GM20000 (cell line): ENCODE data around the gene CCBE1.
"Not testable (repeated sequence)": the region's sequence is repeated elsewhere in the genome, so short reads cannot be mapped to it uniquely, and the experiment has no call there.

Source experiments
- DNase-seq: peaks from one replicate; pipeline ENCODE4 v3.0.0; 2012; ENCODE audit warnings: low spot score
- TF ChIP-seq, protein P1 (sequence below): IDR thresholded peaks from 2 replicates; pipeline ENCODE4 v1.5.1; 2012; ENCODE audit warnings: mild to moderate bottlenecking, control low read depth; ENCODE audit errors: extremely low read depth, missing control alignments

CCBE1 gene

DNA sequence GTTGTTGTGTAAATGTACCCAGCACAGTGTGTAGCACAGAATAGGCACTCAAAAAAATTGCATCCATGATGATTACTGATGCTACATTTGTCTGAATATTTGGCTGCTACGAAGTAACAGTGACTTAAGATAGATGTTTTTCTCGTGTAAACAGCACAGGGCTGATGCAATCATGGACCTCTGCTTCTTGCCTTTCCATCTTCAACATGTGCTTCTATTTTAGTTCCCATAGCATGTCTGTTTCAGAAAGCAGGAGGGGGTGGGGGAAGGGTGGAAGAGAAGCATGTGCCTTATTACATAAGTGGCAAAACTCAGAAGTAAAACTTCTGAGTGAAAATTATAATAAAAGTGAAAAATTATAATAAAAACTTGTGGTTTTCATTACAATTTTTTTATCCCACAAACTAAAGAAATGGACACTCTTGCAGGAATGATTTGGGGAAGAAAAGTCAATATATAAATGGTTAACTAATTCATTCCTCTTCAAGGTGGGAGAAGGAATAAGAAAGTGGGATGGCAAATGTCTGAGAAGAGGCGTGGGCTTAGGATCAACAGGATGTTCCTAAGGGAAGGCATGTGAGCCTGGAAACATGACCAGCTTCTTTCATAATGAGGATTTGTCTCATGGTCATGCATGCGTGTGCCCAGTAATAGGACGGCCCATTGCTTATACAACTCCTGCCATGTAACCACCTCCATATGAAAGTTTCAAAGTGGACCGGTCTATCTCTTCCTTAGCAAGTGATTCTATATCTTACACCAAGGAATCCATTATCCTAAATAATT, 27.2 kb downstream of the CCBE1 start:
- no peak for DNase-seq
- TF ChIP-seq, protein P1, sequence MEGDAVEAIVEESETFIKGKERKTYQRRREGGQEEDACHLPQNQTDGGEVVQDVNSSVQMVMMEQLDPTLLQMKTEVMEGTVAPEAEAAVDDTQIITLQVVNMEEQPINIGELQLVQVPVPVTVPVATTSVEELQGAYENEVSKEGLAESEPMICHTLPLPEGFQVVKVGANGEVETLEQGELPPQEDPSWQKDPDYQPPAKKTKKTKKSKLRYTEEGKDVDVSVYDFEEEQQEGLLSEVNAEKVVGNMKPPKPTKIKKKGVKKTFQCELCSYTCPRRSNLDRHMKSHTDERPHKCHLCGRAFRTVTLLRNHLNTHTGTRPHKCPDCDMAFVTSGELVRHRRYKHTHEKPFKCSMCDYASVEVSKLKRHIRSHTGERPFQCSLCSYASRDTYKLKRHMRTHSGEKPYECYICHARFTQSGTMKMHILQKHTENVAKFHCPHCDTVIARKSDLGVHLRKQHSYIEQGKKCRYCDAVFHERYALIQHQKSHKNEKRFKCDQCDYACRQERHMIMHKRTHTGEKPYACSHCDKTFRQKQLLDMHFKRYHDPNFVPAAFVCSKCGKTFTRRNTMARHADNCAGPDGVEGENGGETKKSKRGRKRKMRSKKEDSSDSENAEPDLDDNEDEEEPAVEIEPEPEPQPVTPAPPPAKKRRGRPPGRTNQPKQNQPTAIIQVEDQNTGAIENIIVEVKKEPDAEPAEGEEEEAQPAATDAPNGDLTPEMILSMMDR, result no peak

DNA sequence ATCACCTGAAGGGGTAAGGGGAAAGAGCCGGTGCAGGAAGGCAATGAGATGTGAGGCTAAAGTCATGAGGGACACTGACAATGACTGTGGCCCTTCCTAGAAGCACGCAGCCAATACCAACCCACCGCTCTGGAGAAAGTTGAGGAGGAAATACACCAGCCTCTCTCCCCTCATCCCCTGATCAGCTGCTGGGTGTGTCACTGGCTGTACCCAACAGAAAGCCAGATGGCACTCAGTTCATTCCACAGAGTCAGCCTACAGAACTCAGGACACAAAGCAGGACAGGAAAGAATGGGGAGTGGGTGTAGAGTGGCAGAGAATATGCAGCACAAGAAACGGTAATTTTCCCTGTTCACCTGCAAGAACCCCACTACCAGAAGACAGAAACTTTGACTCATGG, 29.7 kb downstream of the CCBE1 start:
- TF ChIP-seq, protein P1, result no peak
- DNase-seq, result no peak

DNA sequence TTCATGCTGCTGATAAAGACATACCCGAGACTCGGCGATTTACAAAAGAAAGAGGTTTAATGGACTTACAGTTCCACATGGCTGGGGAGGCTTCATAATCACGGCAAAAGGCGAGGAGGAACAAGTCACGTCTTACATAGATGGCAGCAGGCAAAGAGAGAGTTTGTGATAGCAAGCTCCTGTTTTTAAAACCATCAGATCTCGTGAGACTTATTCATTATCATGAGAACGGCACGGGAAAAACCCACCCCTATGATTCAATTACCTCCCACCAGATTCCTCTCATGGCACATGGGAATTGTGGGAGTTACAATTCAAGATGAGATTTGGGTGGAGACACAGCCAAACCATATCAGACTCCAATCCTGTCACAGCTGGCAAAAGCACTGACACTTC, 31.2 kb downstream of the CCBE1 start:
- not testable (repeated sequence) for DNase-seq

DNA sequence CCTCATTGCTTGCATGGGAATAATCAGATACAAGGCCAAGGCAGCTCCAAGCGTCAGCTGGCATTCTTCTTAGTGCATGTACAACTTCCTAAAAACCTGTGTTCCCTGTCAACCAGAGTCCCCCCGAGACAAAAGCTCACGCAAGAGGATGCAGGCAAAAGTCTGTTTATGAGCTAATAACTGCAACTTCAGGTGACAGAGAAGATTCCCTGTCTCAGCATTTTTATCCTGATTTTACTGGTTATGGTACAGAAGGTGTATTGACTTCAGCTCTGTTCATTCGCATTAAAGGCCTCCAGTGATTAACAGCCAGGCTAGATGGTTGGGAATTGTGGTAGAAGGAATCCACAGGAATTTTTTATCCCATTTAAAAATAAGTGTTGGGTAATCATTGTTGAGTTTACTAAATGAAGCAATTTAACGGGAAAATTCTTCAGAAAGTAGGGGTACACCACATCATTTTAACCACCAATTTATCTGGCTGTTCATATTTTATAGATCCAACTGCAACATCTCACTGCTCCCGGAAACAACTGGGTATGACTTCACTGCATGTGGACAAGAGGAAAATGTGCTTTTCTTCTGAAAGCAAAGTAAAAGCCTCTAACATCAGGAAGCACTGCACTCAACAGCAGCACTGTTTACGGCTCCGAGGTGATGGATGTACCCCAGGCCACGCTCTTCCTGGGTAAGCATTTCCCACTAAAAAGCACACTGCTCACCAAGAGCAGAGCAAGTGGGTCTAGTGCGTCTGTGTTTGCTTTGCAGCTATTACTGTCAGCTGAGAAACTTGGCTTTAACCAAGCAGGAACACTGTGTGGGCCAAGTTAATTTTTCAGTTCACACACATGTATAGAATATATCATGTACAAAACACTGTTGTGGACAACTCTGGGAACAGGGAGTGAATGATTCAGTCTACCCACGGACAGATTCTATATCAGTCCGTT, 31.9 kb downstream of the CCBE1 start:
- DNase-seq, result no peak
- TF ChIP-seq, protein P1, result no peak

DNA sequence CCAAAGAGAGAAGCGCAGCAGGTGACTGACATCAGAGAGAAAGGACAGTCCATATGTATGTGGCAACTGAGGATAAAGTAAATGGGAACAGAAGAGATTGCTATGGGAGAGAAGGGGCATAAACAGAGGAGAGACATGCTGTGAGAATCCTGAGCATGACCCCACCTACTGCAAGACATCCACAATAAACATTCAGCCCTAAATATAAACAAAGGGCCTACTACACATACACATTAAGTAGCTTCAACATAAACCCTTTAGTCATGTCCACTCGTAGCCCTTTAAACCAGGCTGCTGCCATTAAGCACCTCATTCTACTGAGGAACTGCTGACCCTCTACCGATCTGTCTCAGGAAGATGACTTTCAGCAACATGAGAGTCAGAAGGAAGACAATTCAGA, 32.9 kb downstream of the CCBE1 start:
- TF ChIP-seq, protein P1, result no peak
- no peak for DNase-seq

DNA sequence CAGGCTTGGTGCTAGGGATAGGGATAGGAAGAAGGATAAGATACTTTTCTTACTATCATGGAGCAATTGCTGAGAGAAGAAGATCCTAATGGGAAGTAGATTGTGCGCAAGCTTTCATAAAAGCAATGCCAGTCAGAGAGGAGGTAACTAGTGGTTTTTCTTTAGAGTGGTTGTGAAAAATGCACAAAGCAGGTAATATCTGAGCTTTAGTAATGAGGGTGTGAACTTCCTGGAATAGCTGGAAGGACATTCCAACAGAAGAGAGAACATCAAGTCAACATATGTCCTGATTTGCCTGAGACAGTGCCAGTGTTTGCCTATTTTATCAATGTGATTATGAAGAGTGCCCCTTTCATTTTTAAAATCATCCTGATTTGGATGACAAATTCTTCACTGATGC, 34.1 kb downstream of the CCBE1 start:
- no peak for DNase-seq
- TF ChIP-seq, protein P1, result no peak

DNA sequence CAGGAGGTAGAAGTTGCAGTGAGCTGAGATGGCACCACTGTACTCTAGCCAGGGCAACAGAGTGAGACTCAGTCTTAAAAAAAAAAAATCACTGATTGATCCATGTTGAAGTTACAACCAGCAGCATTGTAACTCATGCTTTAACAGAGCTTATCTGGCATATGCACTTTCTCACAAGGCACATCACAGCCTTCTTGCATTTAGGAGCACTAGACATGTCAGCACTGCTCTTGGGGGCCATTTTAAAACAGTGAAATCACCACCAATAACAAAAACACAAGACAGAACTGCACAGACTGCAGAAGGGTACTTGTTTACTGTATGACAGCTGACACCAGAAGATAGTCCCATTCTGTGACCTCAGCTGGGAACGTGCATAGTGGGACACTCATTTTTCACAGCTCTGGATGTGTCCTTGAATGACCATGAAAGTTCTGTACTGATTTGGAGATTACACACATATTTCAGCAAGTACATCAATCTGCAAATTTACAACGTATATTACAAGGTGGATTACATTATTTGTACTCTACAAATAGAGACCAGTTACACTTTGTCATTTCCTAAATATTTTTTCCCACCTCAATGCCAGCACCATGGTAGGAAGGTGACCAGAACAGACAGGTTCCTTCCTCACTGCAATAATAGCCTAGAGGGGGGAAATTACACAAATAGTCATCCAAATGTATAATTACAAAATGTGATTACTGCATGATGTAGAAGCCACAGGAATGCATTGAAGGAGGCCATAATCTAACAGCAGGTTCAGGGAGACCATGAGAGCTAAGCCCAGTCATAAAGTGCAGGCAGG, 35.1 kb downstream of the CCBE1 start:
- DNase-seq, result no peak
- TF ChIP-seq, protein P1, result no peak
